Sigmoid colon (tissue), 7 donors: ENCODE data around the gene MAGEA12. TPM values are rescaled to one million over a fixed set of nuclear protein-coding genes. Genes with fewer than 3 reads are reported as not detected.
"Not testable (repeated sequence)": the region's sequence is repeated elsewhere in the genome, so short reads cannot be mapped to it uniquely, and the experiment has no call there.

Source experiments
- DNase-seq: peaks from one replicate; pipeline ENCODE4 v3.0.0-alpha.2; 2019
- H3K27ac ChIP-seq, 4 donors: fragments of 200-600 bp; sonication (generic); one replicate each; pipeline ENCODE4 v1.5.1; 2016 to 2019; ENCODE audit warnings: mild to moderate bottlenecking in 1 of 4
- H3K27me3 ChIP-seq, 3 donors: fragments of 200-600 bp; sonication (generic); one replicate each; pipeline ENCODE4 v1.5.1; 2019; ENCODE audit warnings: mild to moderate bottlenecking in 1 of 3
- H3K36me3 ChIP-seq, 4 donors: fragments of 200-600 bp; sonication (generic); one replicate each; pipeline ENCODE4 v1.5.1; 2016 to 2019
- H3K4me1 ChIP-seq, 4 donors: fragments of 200-600 bp; sonication (generic); one replicate each; pipeline ENCODE4 v1.5.1; 2017 to 2019
- H3K4me3 ChIP-seq, 4 donors: fragments of 200-600 bp; sonication (generic); one replicate each; pipeline ENCODE4 v1.5.1; 2017 to 2019; ENCODE audit warnings: mild to moderate bottlenecking in 2 of 4, moderate library complexity in 1 of 4
- H3K9me3 ChIP-seq, 4 donors: fragments of 200-600 bp in 3 of 4; sonication (generic) in 3 of 4; one replicate each; pipeline versions ENCODE4 v1.5.1 to v1.6.1; 2013 to 2019
- EP300 ChIP-seq, 4 donors: sonication (generic); formaldehyde crosslinking; IDR thresholded peaks; one replicate each; pipeline ENCODE4 v1.6.1; 2017; ENCODE audit warnings: antibody characterized with exemption in 4 of 4
- POLR2A ChIP-seq, 2 donors: fragments of 450-650 bp; IDR thresholded peaks; one replicate each; pipeline ENCODE4 v1.6.1; 2016; ENCODE audit warnings: antibody characterized with exemption in 2 of 2, mild to moderate bottlenecking in 2 of 2, moderate library complexity in 2 of 2
- POLR2AphosphoS5 ChIP-seq, 4 donors: sonication (generic); formaldehyde crosslinking; IDR thresholded peaks; one replicate each; pipeline ENCODE4 v1.6.1; 2017; ENCODE audit warnings: antibody characterized with exemption in 4 of 4
- WGBS, 2 donors: extraction: QIAGEN DNeasy Blood & Tissue Kit; methylation state at CpG; one replicate each; pipeline ENCODE4 v1.1.7; 2013; 5-methylcytosine and 5-hydroxymethylcytosine counted together
- intact Hi-C: fragments of 100-400 bp; cut with DNase I; formaldehyde crosslinking; loops from one replicate; pipeline ENCODE4 v1.15.1; 2023
- polyA plus RNA-seq, 3 donors: library from polyadenylated mRNA; stranded (reverse); fragments of 200-250 nt; gene quantifications; one replicate each; pipeline ENCODE4 v1.2.3, GENCODE V29; 2013
- total RNA-seq, 4 donors: library from RNA; depleted of rRNA; stranded (reverse); fragments of >200 nt; gene quantifications; one replicate each; pipeline ENCODE4 v1.1.0, GENCODE V29; 2016
- TF ChIP-seq, protein P1 (sequence below), 4 experiments: fragments of 450-650 bp in 3 of 4; fragments of 200-600 bp in 1 of 4; IDR thresholded peaks; one replicate each; pipeline ENCODE4 v1.5.1; 2016 to 2019; ENCODE audit warnings: antibody characterized with exemption in 4 of 4, mild to moderate bottlenecking in 3 of 4, moderate library complexity in 2 of 4
- donor health status: healthy with polysubstance abuse.
- donor health status: Bipolar disorder and iron deficiency.
- donor health status: healthy.

MAGEA12 gene, protein sequence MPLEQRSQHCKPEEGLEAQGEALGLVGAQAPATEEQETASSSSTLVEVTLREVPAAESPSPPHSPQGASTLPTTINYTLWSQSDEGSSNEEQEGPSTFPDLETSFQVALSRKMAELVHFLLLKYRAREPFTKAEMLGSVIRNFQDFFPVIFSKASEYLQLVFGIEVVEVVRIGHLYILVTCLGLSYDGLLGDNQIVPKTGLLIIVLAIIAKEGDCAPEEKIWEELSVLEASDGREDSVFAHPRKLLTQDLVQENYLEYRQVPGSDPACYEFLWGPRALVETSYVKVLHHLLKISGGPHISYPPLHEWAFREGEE
- total RNA-seq, result not detected
- polyA plus RNA-seq, result not detected

DNA sequence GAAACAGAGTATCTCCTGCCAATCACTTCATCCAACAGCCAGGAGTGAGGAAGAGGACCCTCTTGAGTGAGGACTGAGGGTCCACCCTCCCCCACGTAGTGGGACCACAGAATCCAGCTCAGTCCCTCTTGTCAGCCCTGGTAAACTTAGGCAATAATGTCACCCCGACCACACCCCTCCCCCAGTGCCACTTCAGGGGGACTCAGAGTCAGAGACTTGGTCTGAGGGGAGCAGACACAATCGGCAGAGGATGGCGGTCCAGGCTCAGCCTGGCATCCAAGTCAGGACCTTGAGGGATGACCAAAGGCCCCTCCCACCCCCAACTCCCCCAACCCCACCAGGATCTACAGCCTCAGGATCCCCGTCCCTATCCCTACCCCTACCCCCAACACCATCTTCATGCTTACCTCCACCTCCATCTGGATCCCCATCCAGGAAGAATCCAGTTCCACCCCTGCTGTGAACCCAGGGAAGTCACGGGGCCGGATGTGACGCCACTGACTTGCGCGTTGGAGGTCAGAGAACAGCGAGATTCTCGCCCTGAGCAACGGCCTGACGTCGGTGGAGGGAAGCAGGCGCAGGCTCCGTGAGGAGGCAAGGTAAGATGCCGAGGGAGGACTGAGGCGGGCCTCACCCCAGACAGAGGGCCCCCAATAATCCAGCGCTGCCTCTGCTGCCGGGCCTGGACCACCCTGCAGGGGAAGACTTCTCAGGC is at the start of gene MAGEA12, which contains the start of gene CSAG1:
Gene MAGEA12, plus strand, starts transcription at position 497 of the 715 bp plus-strand sequence. CDS start 2,405 bp downstream, outside the sequence.
Gene CSAG1, minus strand, starts transcription at position 461 of the 715 bp plus-strand sequence. CDS start 1,261 bp downstream, outside the sequence.
- no peak within 1 kb of the TSS for H3K27ac ChIP-seq
- no peaks in the 10 kb centered on the region for H3K9me3 ChIP-seq
- intact Hi-C loops, result no loop called here
- H3K36me3 ChIP-seq, result no peaks in the 10 kb centered on the region
- WGBS, 2 donors, result 88 to 93% methylated on average over 19 to 20 of the region's 21 CpGs
- H3K4me1 ChIP-seq, result no peaks in the 10 kb centered on the region
- no peaks in the 10 kb centered on the region for H3K27me3 ChIP-seq
- no peak for TF ChIP-seq POLR2AphosphoS5 (IDR thresholded peaks at IDR 0.05)
- TF ChIP-seq EP300 (IDR thresholded peaks at IDR 0.05), result no peak
- no peak for TF ChIP-seq POLR2A (IDR thresholded peaks at IDR 0.05)
- TF ChIP-seq, protein P1, sequence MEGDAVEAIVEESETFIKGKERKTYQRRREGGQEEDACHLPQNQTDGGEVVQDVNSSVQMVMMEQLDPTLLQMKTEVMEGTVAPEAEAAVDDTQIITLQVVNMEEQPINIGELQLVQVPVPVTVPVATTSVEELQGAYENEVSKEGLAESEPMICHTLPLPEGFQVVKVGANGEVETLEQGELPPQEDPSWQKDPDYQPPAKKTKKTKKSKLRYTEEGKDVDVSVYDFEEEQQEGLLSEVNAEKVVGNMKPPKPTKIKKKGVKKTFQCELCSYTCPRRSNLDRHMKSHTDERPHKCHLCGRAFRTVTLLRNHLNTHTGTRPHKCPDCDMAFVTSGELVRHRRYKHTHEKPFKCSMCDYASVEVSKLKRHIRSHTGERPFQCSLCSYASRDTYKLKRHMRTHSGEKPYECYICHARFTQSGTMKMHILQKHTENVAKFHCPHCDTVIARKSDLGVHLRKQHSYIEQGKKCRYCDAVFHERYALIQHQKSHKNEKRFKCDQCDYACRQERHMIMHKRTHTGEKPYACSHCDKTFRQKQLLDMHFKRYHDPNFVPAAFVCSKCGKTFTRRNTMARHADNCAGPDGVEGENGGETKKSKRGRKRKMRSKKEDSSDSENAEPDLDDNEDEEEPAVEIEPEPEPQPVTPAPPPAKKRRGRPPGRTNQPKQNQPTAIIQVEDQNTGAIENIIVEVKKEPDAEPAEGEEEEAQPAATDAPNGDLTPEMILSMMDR (IDR thresholded peaks at IDR 0.05), result no peak
- no peak within 1 kb of the TSS for H3K4me3 ChIP-seq
- DNase-seq, result no peak

DNA sequence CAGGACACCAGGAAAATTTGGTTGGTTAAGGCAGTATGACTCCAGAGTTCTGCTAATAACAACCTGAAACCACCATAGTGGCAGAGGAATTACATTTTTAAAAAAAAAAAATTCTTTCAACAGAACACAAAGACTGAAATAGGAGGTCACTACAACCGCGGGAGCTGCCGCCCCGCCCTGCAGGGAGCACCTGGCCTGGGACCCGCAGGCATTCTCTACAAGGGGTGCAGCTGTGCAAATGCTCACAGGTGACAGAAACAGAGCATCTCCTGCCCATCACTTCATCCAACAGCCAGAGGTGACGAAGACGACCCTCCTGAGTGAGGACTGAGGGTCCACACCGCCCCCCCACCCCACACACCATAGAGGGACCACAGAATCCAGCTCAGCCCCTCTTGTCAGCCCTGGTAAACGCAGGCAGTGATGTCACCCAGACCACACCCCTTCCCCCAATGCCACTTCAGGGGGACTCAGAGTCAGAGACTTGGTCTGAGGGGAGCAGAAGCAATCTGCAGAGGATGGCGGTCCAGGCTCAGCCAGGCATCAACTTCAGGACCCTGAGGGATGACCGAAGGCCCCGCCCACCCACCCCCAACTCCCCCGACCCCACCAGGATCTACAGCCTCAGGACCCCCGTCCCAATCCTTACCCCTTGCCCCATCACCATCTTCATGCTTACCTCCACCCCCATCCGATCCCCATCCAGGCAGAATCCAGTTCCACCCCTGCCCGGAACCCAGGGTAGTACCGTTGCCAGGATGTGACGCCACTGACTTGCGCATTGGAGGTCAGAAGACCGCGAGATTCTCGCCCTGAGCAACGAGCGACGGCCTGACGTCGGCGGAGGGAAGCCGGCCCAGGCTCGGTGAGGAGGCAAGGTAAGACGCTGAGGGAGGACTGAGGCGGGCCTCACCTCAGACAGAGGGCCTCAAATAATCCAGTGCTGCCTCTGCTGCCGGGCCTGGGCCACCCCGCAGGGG is 35.3 kb upstream of the MAGEA12 start, which contains the start of gene MAGEA3:
Gene MAGEA3, plus strand, starts transcription at position 843 of the 980 bp plus-strand sequence. CDS start 2,039 bp downstream, outside the sequence.
- H3K27me3 ChIP-seq, DNase-seq, H3K36me3 ChIP-seq, H3K4me3 ChIP-seq, H3K9me3 ChIP-seq, intact Hi-C loops, H3K4me1 ChIP-seq, H3K27ac ChIP-seq: not testable (repeated sequence)
- WGBS, 2 donors, result 73 to 76% methylated on average over 4 to 6 of the region's 34 CpGs

DNA sequence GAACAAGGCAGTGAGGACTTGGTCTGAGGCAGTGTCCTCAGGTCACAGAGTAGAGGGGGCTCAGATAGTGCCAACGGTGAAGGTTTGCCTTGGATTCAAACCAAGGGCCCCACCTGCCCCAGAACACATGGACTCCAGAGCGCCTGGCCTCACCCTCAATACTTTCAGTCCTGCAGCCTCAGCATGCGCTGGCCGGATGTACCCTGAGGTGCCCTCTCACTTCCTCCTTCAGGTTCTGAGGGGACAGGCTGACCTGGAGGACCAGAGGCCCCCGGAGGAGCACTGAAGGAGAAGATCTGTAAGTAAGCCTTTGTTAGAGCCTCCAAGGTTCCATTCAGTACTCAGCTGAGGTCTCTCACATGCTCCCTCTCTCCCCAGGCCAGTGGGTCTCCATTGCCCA is 33.2 kb upstream of the MAGEA12 start:
- intact Hi-C loops, DNase-seq, H3K36me3 ChIP-seq, H3K27me3 ChIP-seq, H3K4me1 ChIP-seq, H3K27ac ChIP-seq, H3K4me3 ChIP-seq, H3K9me3 ChIP-seq: not testable (repeated sequence)
- 89 to 95% methylated on average over 4 of the region's 5 CpGs for WGBS, 2 donors

DNA sequence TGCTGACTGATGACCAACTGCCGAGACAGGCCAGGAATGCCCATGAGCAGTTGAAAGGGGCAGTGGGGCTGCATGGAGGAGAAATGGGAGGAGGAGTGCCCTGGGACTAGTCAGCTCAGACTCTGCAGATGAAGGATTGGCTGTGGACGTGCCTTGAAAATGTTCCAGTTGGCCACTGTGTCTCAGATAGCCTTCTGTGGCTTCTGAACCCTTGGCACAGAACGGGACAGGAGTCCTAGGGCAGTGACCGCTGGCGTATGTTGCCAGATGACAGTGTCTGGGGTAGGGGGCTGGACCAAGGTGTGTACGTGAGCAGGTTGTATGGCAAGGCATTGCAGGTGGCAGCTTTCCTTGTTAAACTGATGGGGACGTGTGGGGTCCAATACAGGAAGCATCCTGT is 27.1 kb upstream of the MAGEA12 start:
- H3K9me3 ChIP-seq, DNase-seq, H3K4me3 ChIP-seq, H3K27ac ChIP-seq, H3K27me3 ChIP-seq, H3K36me3 ChIP-seq, intact Hi-C loops, H3K4me1 ChIP-seq: not testable (repeated sequence)
- 85 to 86% methylated on average over 4 of the region's 7 CpGs for WGBS, 2 donors

DNA sequence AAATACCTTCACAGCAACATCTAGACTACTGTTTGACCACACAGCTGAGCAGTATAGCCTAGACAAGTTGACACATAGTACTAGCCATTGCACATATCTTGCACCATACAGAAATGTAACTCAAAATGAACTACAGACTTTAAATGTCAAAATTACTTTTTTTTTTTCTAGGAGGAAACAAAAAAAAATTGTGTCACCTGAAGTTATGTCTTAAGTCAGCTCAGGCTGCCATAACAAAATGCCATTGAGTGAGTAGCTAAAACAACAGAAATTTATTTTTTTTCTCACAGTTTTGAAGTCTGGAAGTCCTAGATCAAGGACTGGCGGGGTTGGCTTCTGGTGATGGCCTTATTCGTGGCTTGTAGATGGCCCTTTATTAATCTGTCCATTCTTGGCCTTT is 24.4 kb upstream of the MAGEA12 start, which contains the start of gene CSAG2:
Gene CSAG2, minus strand, starts transcription at position 101 of the 400 bp plus-strand sequence. CDS start 161 bp downstream, outside the sequence.
- not testable (repeated sequence) for H3K4me1 ChIP-seq

DNA sequence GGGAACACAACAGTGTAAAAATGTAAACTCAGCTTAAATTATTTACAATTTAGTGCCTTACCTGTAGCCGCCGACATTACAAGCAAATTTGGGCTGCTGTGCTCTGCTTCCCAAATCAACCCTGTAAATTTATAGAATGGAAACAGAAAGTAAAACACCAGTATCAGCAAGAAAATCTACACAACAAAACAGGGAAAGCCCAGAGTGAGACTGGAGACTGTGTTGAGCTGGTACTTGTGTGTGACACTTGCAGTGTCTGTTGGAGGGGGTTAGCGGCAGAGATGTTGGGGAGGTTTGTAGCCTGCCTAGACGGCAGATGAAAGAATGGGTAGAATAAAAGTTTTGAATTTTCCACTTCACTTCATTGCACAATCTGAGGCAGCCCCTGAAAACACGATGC is 20.4 kb upstream of the MAGEA12 start:
- H3K27me3 ChIP-seq, H3K9me3 ChIP-seq, H3K36me3 ChIP-seq, DNase-seq, intact Hi-C loops, H3K27ac ChIP-seq, H3K4me1 ChIP-seq, H3K4me3 ChIP-seq: not testable (repeated sequence)
- WGBS, 2 donors, result no CpG with 5 or more reads among the region's 5 CpGs

More for the DNA sequence above, 24.4 kb upstream of the MAGEA12 start, which contains the start of gene CSAG2:
- H3K4me3 ChIP-seq, DNase-seq, H3K9me3 ChIP-seq, H3K27me3 ChIP-seq, intact Hi-C loops, H3K27ac ChIP-seq, H3K36me3 ChIP-seq: not testable (repeated sequence)
- WGBS, 2 donors, result no CpG with 5 or more reads among the region's 2 CpGs

DNA sequence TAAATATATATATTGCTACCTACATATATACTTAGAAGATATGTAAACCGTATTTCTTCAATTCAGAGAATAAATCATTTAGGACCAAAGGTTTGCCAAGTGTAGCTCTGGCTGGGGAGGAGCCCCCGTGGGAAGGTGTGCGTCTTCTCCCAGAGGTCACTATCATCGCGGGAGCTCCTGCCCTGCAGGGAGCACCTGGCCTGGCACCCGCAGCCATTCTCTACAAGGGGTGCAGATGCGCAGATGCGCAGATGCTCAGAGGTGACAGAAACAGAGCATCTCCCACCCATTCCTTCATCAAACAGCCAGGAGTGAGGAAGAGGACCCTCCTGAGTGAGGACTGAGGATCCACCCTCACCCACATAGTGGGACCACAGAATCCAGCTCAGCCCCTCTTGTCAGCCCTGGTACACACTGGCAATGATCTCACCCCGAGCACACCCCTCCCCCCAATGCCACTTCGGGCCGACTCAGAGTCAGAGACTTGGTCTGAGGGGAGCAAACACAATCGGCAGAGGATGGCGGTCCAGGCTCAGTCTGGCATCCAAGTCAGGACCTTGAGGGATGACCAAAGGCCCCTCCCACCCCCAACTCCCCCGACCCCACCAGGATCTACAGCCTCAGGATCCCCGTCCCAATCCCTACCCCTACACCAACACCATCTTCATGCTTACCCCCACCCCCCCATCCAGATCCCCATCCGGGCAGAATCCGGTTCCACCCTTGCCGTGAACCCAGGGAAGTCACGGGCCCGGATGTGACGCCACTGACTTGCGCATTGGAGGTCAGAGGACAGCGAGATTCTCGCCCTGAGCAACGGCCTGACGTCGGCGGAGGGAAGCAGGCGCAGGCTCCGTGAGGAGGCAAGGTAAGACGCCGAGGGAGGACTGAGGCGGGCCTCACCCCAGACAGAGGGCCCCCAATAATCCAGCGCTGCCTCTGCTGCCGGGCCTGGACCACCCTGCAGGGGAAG is 19.5 kb upstream of the MAGEA12 start, which contains the start of gene MAGEA2B:
Gene MAGEA2B, plus strand, starts transcription at position 814 of the 973 bp plus-strand sequence. CDS start 2,479 bp downstream, outside the sequence.
- H3K36me3 ChIP-seq, H3K27ac ChIP-seq, H3K9me3 ChIP-seq, intact Hi-C loops, H3K27me3 ChIP-seq, H3K4me1 ChIP-seq, H3K4me3 ChIP-seq, DNase-seq: not testable (repeated sequence)
- no CpG with 5 or more reads among the region's 35 CpGs for WGBS, 2 donors
